LoVo (cell line): ENCODE data around the gene CCDC136.

Source experiments
- DNase-seq: peaks from one replicate; pipeline ENCODE4 v3.0.0-alpha.2; 2016; ENCODE audit warnings: low spot score

Gene CCDC136

GRCh38 chr7:128791121-128791971 is at the start of gene CCDC136:
TSS of gene CCDC136 (plus strand) at chr7:128791968. CDS start at chr7:128792412, 444 bp downstream.
- DNase-seq = peak; percentile 83

GRCh38 chr7:128742206-128742605 is 49.6 kb upstream of the CCDC136 start:
- no peak for DNase-seq

- no peak for DNase-seq
These were observed 48.5 kb upstream of the CCDC136 start for GRCh38 chr7:128743112-128743772.

DNA sequence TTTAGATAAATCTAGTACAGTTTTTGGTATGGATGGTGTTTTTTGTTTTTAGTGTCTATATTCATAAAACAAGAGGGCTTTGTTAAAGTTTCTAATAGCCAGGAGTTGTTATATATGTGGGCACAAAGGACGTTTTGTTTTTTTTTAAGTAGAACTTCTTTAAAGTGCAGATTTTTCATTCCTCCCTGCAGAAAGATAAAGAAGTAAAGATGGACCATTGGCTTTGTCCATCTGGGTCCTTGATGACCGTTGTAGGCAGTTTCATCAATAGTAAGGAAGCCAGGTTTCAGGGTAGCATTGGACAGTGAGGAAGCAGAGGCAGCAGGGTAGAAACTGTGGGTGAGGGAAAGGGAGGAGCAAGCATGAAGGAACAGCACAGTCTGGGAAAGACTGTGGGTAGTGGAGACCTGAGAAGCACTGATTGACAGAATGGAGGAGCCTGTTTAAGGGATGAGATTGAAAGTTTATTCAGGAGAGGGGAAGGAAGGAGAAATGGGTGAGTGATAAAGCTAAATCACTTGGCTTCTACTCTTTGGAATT is 47.3 kb upstream of the CCDC136 start:
- no peak for DNase-seq

DNA sequence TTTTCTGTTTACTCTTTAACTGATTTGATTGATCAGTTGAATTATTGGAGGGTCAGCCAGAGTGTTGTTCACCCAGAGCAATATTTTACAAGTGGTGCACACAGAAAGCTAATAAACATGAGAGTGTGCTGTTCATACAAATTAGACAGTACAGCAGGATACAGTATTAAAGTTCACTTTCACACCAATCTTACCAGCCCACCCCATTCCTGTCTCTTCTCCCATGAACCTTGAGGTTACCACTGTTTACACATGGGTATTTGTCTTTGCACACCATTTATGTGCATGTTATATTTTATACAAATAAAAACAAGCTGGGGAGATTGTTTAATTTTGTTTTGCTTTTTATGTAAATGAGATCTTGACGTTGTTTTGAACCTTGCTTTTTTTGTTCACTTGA is 46.1 kb upstream of the CCDC136 start:
- DNase-seq = no peak

GRCh38 chr7:128747327-128748079 is 44.3 kb upstream of the CCDC136 start:
- DNase-seq = no peak

GRCh38 chr7:128752251-128752650 is 39.5 kb upstream of the CCDC136 start:
- no peak for DNase-seq

DNA sequence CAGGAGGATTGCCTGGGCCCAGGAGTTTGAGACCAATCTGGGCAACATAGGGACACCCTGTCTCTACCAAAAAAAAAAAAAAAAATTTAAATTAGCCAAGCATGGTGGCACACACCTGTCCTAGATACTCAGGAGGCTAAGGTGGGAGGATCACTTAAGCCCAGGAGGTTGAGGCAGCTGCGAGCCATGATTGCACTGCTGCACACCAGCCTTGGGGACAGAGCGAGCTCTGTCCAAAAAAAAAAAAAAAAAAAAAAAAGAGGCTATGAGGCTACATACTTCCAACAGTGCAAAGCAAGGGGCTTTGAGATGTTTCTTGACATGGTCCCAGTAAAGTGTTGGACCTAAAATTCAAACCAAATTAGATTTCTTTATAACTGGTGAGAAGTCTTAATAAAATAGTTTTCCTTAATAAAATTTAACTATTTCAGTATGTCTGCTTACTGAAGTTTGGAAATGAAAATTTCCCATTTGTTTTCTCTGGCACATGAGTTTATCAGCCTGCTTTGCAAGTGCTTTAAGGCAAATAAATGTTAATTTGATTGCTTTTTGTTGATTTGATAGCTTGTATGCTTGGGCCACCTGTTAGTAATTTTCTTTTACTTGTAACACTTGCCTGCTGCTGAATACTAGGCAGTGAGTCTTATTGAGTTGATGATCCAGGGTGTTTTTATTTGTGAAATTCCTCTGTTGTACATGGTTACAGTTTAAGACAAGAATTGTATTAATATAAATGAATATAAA is 36.5 kb upstream of the CCDC136 start:
- DNase-seq = no peak

DNA sequence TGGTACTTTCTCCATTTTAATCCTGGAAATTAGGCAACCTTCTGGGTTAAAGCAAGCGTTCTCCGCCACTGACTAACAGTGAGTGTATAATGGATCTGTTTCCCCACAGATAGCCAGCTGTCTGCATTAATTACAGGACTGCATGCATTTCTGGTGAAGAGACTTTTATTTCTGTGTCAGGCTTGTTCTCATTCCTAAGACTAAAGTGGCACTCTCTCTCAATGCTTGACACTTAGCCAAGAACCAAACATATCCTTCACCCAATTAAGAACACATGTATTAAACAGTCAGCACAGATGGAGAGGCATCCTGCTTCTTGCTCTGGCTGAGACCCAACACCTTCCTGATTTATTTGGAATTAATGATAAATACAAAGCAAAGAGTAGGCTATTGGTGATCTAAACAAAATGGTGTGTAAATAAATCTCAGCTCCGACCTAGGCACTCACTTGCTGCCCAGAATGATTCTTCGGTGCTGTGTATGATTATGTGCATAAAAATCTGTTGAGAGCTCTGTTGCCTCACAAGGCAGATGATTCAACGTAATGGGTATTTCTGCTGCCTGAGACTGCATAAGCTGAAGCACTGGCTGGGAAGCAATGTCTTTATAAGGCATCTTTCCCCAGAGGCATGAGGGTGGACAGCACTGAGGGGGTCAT is 35.8 kb upstream of the CCDC136 start:
- no peak for DNase-seq

DNA sequence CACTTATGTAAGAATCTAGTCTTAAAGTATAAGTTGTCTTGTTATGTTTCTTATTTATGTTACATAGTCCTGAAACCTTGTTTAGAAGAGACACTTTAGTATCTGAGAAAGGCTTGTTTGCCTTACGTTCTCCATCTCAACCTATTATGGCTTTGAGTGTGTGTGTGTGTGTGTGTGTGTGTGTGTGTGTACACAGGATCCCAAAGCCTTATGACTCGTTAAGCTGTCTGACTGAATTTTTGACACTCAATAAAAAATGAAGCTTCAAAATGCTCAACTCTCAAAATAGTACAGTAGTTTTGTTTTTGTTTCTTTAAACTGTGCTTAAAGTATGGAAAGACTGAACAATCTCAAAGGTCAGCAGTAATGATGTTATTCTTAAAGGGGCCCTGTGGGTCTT is 34.6 kb upstream of the CCDC136 start:
- DNase-seq = no peak

DNA sequence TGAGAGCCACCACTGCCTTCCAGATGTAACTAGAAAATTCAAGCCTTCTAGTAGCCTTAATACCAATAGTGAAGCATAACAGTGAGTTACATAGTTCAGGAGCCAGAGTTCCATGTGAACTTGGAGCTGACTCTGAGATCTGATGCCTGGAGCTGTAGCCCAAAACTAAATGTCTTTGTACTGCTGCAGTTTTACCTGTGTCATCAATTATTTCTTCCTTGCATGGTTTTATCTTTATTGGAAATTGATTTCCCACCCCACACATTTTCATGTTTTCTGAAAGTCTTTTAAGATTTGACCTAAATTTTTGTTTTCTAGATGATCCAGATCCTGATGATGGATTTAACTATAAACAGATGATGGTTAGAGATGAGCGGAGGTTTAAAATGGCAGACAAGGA is 33.2 kb upstream of the CCDC136 start:
- no peak for DNase-seq

- DNase-seq = no peak
These were observed 32.5 kb upstream of the CCDC136 start for GRCh38 chr7:128759242-128759641.

- no peak for DNase-seq
These were observed 28.2 kb upstream of the CCDC136 start for GRCh38 chr7:128763541-128763940.

GRCh38 chr7:128767475-128768110 is 24.2 kb upstream of the CCDC136 start:
- no peak for DNase-seq

DNA sequence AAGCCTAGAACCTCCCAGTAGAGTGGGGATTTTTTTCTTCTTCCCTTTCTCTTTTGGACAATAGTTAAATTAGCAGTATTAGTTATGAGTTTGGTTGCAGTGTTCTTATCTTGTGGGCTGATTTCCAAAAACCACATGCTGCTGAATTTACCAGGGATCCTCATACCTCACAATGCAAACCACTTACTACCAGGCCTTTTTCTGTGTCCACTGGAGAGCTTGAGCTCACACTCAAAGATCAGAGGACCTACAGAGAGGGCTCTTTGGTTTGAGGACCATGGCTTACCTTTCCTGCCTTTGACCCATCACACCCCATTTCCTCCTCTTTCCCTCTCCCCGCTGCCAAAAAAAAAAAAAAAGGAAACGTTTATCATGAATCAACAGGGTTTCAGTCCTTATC is 21.5 kb upstream of the CCDC136 start:
- DNase-seq = no peak

GRCh38 chr7:128773604-128774003 is 18.2 kb upstream of the CCDC136 start:
- DNase-seq = no peak

DNA sequence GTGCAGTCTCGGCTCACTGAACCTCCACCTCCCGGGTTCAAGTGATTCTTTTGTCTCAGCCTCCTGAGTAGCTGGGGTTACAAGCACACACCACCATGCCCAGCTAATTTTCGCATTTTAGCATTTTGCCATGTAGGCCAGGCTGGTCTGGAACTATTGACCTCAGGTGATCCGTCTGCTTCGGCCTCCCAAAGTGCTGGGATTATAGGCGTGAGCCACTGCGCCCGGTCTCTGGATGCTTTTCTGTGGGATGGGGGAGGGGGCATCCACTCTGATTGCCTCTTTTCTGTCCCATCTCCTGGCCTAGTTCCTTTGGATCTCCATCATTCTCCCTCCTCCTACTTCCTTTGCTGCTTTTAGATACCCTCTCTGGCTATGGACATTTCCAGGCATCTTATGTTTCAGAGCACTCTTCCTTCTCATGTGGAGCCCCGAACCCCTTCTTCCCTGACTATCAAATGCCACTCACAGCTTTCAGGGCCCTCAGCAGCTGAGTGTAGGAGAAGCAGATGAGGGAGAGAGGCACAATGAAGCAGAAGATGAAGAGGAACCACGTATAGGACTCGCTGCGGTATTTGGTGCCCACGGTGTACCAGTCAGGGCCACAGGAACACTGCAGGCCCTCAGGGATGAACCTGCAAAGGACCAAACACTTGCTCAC is 17.6 kb upstream of the CCDC136 start:
- DNase-seq = no peak

GRCh38 chr7:128774921-128775320 is 16.8 kb upstream of the CCDC136 start:
- no peak for DNase-seq

- DNase-seq = no peak
These were observed 15.9 kb upstream of the CCDC136 start, which contains the start of gene OPN1SW for GRCh38 chr7:128775744-128776474. TSS of gene OPN1SW (minus strand) at chr7:128775794. CDS start at chr7:128775781, 13 bp downstream.
